Endothelial cell of umbilical vein (primary cell): ENCODE results near the gene UBD. TPM values are rescaled to one million over a fixed set of nuclear protein-coding genes. Genes with fewer than 3 reads are reported as not detected.

Experiments
- BruUV-seq: library from RNA; stranded (reverse); fragments of 400-500 nt; replicated peaks from 2 replicates; lab custom pipeline; 2021; lab: Mats Ljungman, UMichigan
- CTCF ChIA-PET: fragments of 300-600, 350-600 bp; sonication (Branson Sonifier 250); formaldehyde crosslinking; loops from one replicate; lab custom pipeline; 2021; ENCODE audit warnings: antibody characterized with exemption, inconsistent platforms; lab: Charles Lee
- POLR2A ChIA-PET: fragments of 300-600, 350-600 bp; sonication (Branson Sonifier 250); formaldehyde crosslinking; loops from one replicate; lab custom pipeline; 2021; ENCODE audit warnings: antibody characterized with exemption, inconsistent platforms; lab: Charles Lee
- DNase-seq: peaks from one replicate; pipeline ENCODE4 v3.0.0-alpha.2; 2011; ENCODE audit warnings: low read depth, low spot score
- FAIRE-seq: peaks from 2 replicates; lab custom pipeline; 2011; peaks lifted over from hg19 to GRCh38; lab: Jason Lieb, UNC
- H2AFZ ChIP-seq: 2 replicates; pipeline ENCODE4 v1.6.0; 2012; ENCODE audit warnings: low read depth, low read length, control low read depth, inconsistent platforms
- H3K27ac ChIP-seq: 2 replicates; pipeline ENCODE4 v1.5.1; 2011; ENCODE audit warnings: low read depth, mild to moderate bottlenecking, control low read depth, low read length, moderate library complexity; ENCODE audit not compliant: insufficient read depth
- H3K27me3 ChIP-seq, 2 experiments: 2 replicates each; pipeline versions ENCODE4 v1.6.0 to v1.6.1; 2011; ENCODE audit warnings: low read length in 2 of 2, mixed read lengths in 1 of 2; ENCODE audit not compliant: control insufficient read depth in 2 of 2, insufficient read depth in 2 of 2
- H3K36me3 ChIP-seq, 2 experiments: 2 replicates in 1 of 2; 3 replicates in 1 of 2; pipeline ENCODE4 v1.5.1; 2011; ENCODE audit warnings: low read length in 2 of 2, mild to moderate bottlenecking in 1 of 2, moderate library complexity in 1 of 2; ENCODE audit not compliant: control insufficient read depth in 2 of 2, insufficient read depth in 2 of 2; ENCODE audit errors: extremely low read depth in 1 of 2
- H3K4me1 ChIP-seq: 3 replicates; pipeline ENCODE4 v1.5.1; 2011; ENCODE audit warnings: mild to moderate bottlenecking, low read length; ENCODE audit not compliant: control insufficient read depth, insufficient read depth; ENCODE audit errors: extremely low read depth
- H3K4me2 ChIP-seq: 2 replicates; pipeline ENCODE4 v1.6.1; 2011; ENCODE audit warnings: low read length, control low read depth, mixed read lengths; ENCODE audit not compliant: insufficient read depth
- H3K4me3 ChIP-seq, 3 experiments: fragments of 200-600 bp in 1 of 3; sonication (generic), shearing (Covaris generic) in 1 of 3; replicated peaks in 1 of 3; 2 replicates each; pipeline ENCODE4 v1.5.1; 2011 to 2016; ENCODE audit warnings: control low read depth in 3 of 3, low read length in 3 of 3, mild to moderate bottlenecking in 2 of 3, inconsistent platforms in 1 of 3, low read depth in 1 of 3, moderate library complexity in 1 of 3; ENCODE audit not compliant: insufficient read depth in 1 of 3
- H3K79me2 ChIP-seq: 2 replicates; pipeline ENCODE4 v1.6.0; 2012; ENCODE audit warnings: low read length, inconsistent platforms; ENCODE audit not compliant: control insufficient read depth, insufficient read depth
- H3K9ac ChIP-seq: replicated peaks from 2 replicates; pipeline ENCODE3; 2011; ENCODE audit warnings: low read length, control low read depth; ENCODE audit not compliant: insufficient read depth; ENCODE audit errors: extremely low read depth
- H3K9me1 ChIP-seq: replicated peaks from 3 replicates; pipeline ENCODE4 v1.6.0; 2011; ENCODE audit warnings: mild to moderate bottlenecking, low read length; ENCODE audit not compliant: control insufficient read depth, insufficient read depth; ENCODE audit errors: extremely low read depth
- H3K9me3 ChIP-seq: replicated peaks from 2 replicates; pipeline ENCODE4 v1.5.1; 2012; ENCODE audit warnings: low read length, inconsistent platforms; ENCODE audit not compliant: control insufficient read depth, insufficient read depth
- H4K20me1 ChIP-seq: replicated peaks from 2 replicates; pipeline ENCODE3; 2011; ENCODE audit warnings: mild to moderate bottlenecking, low read length; ENCODE audit not compliant: control insufficient read depth, insufficient read depth; ENCODE audit errors: extremely low read depth
- CTCF ChIP-seq, 2 donors: IDR thresholded peaks; 1 replicate in 1 of 2; 2 replicates in 1 of 2; pipeline ENCODE4 v1.5.1; 2011; ENCODE audit warnings: low read length in 2 of 2, mild to moderate bottlenecking in 2 of 2, moderate library complexity in 2 of 2, control low read depth in 1 of 2, inconsistent platforms in 1 of 2, low read depth in 1 of 2; ENCODE audit not compliant: insufficient read depth in 1 of 2; ENCODE audit errors: extremely low read depth in 1 of 2
- EZH2 ChIP-seq: IDR thresholded peaks from 2 replicates; pipeline ENCODE4 v1.6.1; 2012; ENCODE audit warnings: borderline replicate concordance, low read depth, mild to moderate bottlenecking, moderate library complexity, low read length, inconsistent platforms; ENCODE audit not compliant: severe bottlenecking
- FOS ChIP-seq: IDR thresholded peaks from 2 replicates; pipeline ENCODE4 v1.6.1; 2011; ENCODE audit warnings: mild to moderate bottlenecking, low read length, moderate library complexity, borderline replicate concordance; ENCODE audit not compliant: insufficient read depth
- GATA2 ChIP-seq: IDR thresholded peaks from 2 replicates; pipeline ENCODE4 v1.7.0; 2011; ENCODE audit warnings: low read depth, mild to moderate bottlenecking, moderate library complexity, mixed read lengths, low read length; ENCODE audit not compliant: insufficient read length, insufficient read depth
- JUN ChIP-seq: IDR thresholded peaks from 2 replicates; pipeline ENCODE4 v1.6.1; 2011; ENCODE audit warnings: borderline replicate concordance, low read depth; ENCODE audit not compliant: insufficient read length, insufficient read depth
- MAX ChIP-seq: IDR thresholded peaks from 2 replicates; pipeline ENCODE4 v1.6.1; 2011; ENCODE audit not compliant: insufficient read depth, insufficient read length
- MYC ChIP-seq: IDR thresholded peaks from one replicate; pipeline ENCODE4 v1.6.1; 2011; ENCODE audit warnings: mild to moderate bottlenecking, low read depth, low read length
- POLR2A ChIP-seq: IDR thresholded peaks from 2 replicates; pipeline ENCODE4 v1.6.1; 2012; ENCODE audit warnings: low read depth, mild to moderate bottlenecking, control low read depth, low read length
- POLR2AphosphoS5 ChIP-seq: IDR thresholded peaks from 2 replicates; pipeline ENCODE4 v1.6.1; 2012; ENCODE audit warnings: low read depth, mild to moderate bottlenecking, control low read depth, low read length, moderate library complexity; ENCODE audit not compliant: insufficient read depth
- dilution Hi-C: fragments of 300-500 bp; cut with MboI; formaldehyde crosslinking; loops from one replicate; pipeline ENCODE4 v1.15.0; 2019; ENCODE audit warnings: low sequenced_read_pairs; ENCODE audit not compliant: extremely low pct_ligation_motif_present
- intact Hi-C: fragments of 100-400 bp; cut with micrococcal nuclease; formaldehyde crosslinking; loops from one replicate; pipeline ENCODE4 v1.10.0; 2022
- polyA plus RNA-seq, 4 experiments: library from polyadenylated mRNA; depleted of rRNA in 3 of 4; stranded (reverse) in 3 of 4; unstranded in 1 of 4; fragments of >200 nt; gene quantifications; 2 replicates each; pipeline versions ENCODE4 v1.2.1 to v1.2.3, GENCODE V29; 2011 to 2012; ENCODE audit warnings: missing spikeins in 1 of 4
- total RNA-seq: library from RNA; stranded (reverse); gene quantifications from 2 replicates; pipeline ENCODE4 v1.2.3, GENCODE V29; 2021

The UBD gene
- total and polyA plus RNA-seq, 2 donors (not counting 3 experiments of a cell fraction or from before 2014, with no cell fraction given), result 0.10 to 0.31 TPM

- H3K79me2 ChIP-seq, result no peaks in the 10 kb centered on the region
- intact Hi-C loops (loop anchor here (5.0 kb wide), 1 partner anchor 762 kb away; no protein-coding TSS in a partner anchor), dilution Hi-C loops (no loop called here)
- H3K9me1 ChIP-seq, result no peaks in the 10 kb centered on the region
- ChIA-PET POLR2A (no interaction called here), CTCF (no interaction called here)
- H3K4me3 ChIP-seq, result no peak overlapping the region
- FAIRE-seq (no peak), DNase-seq (no peak)
- no peak overlapping the region for H3K27ac ChIP-seq
- H3K4me1 ChIP-seq, result no peaks in the 10 kb centered on the region
- H4K20me1 ChIP-seq, result no peaks in the 10 kb centered on the region
- no peak overlapping the region for H3K9ac ChIP-seq
- TF ChIP-seq GATA2 (no peak), MAX (no peak), EZH2 (no peak), CTCF (IDR thresholded peaks at IDR 0.05; ENCODE audit: extremely low read depth in 1 of 2, insufficient read depth in 1 of 2, low read depth in 1 of 2, low read length in 2 of 2) (no peak), POLR2A (no peak), FOS (no peak), POLR2AphosphoS5 (no peak), MYC (no peak), JUN (no peak)
- no TSS peak for BruUV-seq
- no peaks in the 10 kb centered on the region for H3K36me3 ChIP-seq
- H3K4me2 ChIP-seq, result no peak overlapping the region
- no peaks in the 10 kb centered on the region for H3K27me3 ChIP-seq
- no peak overlapping the region for H2AFZ ChIP-seq
- no peaks in the 10 kb centered on the region for H3K9me3 ChIP-seq
Measured at GRCh38 chr6:29524444-29525310, 34.9 kb downstream of the UBD start.
